ENCODE results near the gene ANO7.

Gene ANO7

DNA sequence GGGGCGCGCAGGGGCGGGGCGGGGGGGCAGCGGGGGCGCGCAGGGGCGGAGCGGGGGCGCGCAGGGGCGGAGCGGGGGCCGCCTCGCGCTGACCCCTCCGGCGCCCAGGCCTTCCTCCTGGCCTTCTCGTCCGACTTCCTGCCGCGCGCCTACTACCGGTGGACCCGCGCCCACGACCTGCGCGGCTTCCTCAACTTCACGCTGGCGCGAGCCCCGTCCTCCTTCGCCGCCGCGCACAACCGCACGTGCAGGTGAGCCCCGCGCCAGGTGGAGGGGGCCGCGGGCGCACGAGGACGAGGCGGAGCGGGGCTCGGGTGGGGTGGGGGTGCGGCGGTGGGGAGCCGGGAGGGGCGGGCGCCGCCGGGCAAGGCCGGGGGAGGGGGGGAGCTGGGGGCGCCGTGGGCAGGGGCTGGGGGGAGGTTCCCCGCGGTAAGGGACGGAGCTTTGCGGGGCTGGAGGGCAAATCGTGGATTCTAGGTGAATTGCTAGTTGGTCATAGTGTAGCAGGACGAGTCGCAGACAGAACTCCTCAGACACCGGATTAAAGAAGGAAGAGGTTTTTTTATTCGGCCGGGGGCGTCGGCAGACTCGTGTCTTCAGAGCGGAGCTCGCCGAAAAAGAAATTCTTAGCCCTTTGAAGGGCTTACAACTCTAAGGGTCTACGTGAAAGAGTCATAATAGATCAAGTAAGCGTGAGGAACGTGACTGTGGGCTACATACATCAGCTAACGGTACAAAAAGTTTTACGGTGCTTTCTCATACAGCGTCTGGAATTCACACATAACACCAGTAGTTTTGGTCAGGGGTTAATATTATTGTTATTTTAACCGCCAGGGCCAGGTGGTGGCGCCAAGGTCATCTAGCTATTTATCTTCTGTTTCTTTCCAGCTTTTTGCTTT, 29.9 kb downstream of the ANO7 start:
- H3K79me2 ChIP-seq = no peaks in the 10 kb centered on the region
- no peaks in the 10 kb centered on the region for H3K36me3 ChIP-seq (ENCODE audit: control insufficient read depth, insufficient read depth, low read length)
- H2AFZ ChIP-seq = peak overlapping the region; percentile 64
- no peaks in the 10 kb centered on the region for H3K9me3 ChIP-seq (ENCODE audit: control insufficient read depth, low read length)
- no peaks in the 10 kb centered on the region for H3K27me3 ChIP-seq (ENCODE audit: control insufficient read depth, insufficient read depth, low read length)
- H3K27ac ChIP-seq = no peak overlapping the region
- TF ChIP-seq, protein P1, sequence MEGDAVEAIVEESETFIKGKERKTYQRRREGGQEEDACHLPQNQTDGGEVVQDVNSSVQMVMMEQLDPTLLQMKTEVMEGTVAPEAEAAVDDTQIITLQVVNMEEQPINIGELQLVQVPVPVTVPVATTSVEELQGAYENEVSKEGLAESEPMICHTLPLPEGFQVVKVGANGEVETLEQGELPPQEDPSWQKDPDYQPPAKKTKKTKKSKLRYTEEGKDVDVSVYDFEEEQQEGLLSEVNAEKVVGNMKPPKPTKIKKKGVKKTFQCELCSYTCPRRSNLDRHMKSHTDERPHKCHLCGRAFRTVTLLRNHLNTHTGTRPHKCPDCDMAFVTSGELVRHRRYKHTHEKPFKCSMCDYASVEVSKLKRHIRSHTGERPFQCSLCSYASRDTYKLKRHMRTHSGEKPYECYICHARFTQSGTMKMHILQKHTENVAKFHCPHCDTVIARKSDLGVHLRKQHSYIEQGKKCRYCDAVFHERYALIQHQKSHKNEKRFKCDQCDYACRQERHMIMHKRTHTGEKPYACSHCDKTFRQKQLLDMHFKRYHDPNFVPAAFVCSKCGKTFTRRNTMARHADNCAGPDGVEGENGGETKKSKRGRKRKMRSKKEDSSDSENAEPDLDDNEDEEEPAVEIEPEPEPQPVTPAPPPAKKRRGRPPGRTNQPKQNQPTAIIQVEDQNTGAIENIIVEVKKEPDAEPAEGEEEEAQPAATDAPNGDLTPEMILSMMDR (IDR thresholded peaks at IDR 0.05) = no peak
- peak overlapping the region; percentile 43 for H3K4me3 ChIP-seq (ENCODE audit: low read depth, low read length)
- H3K4me2 ChIP-seq (ENCODE audit: low read length) = peak overlapping the region; percentile 72
- H3K9ac ChIP-seq = no peak overlapping the region
- peaks cover 8% of the 10 kb centered on the region for H3K4me1 ChIP-seq

DNA sequence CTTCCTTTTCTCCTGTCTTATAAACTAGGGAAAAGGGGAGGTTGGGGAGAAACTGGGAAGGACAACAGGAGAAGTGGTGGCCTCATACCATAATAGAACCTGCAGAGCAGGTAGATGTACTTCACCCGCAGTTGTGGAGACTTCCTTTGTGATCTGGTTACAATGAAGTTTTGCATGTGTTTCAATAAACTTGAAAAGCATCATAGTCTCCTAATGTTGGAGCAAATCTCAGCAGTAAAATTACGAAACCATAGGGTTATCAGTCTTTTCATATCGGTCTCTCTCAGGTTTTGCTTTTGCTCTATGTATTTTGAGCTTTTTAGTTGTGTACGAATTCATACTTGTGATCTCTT, 30.5 kb downstream of the ANO7 start:
- H2AFZ ChIP-seq = peak overlapping the region; percentile 19
- no peaks in the 10 kb centered on the region for H3K36me3 ChIP-seq (ENCODE audit: control insufficient read depth, insufficient read depth, low read length)
- H3K9ac ChIP-seq = no peak overlapping the region
- no peaks in the 10 kb centered on the region for H3K9me3 ChIP-seq (ENCODE audit: control insufficient read depth, low read length)
- H3K27ac ChIP-seq = no peak overlapping the region
- H3K4me2 ChIP-seq (ENCODE audit: low read length) = peak overlapping the region; percentile 72
- no peaks in the 10 kb centered on the region for H3K27me3 ChIP-seq (ENCODE audit: control insufficient read depth, insufficient read depth, low read length)
- peaks cover 8% of the 10 kb centered on the region for H3K4me1 ChIP-seq
- H3K79me2 ChIP-seq = no peaks in the 10 kb centered on the region
- TF ChIP-seq, protein P1 (IDR thresholded peaks at IDR 0.05) = no peak
- peak overlapping the region; percentile 43 for H3K4me3 ChIP-seq (ENCODE audit: low read depth, low read length)

DNA sequence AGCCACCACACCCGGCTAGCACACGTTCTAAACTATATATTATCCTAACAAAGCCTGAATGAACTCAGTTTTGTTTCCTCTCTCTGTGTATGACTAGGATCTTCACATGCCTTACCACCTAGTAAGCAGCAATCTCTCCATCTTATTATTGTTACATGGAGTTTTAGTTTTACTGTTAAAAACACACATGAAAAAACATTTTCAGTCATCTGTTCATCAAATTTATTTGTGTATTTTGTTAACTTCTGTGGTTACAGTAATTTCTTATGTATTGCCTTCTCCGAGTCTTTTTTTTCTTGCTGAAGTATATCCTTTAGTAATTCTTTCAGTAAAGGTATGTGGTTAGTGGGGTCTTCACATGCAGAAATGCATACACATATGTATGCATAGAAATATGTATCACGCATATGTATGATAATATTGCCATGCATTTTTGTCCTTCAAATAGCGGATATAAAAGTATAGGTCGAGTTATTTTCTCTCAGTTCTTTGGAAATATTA, 31.4 kb downstream of the ANO7 start:
- no peak overlapping the region for H3K27ac ChIP-seq
- no peak overlapping the region for H3K4me2 ChIP-seq (ENCODE audit: low read length)
- H3K36me3 ChIP-seq (ENCODE audit: control insufficient read depth, insufficient read depth, low read length) = no peaks in the 10 kb centered on the region
- no peak overlapping the region for H2AFZ ChIP-seq
- peaks cover 8% of the 10 kb centered on the region for H3K4me1 ChIP-seq
- TF ChIP-seq, protein P1 (IDR thresholded peaks at IDR 0.05) = no peak
- no peaks in the 10 kb centered on the region for H3K27me3 ChIP-seq (ENCODE audit: control insufficient read depth, insufficient read depth, low read length)
- H3K9me3 ChIP-seq (ENCODE audit: control insufficient read depth, low read length) = no peaks in the 10 kb centered on the region
- H3K4me3 ChIP-seq (ENCODE audit: low read depth, low read length) = no peak overlapping the region
- H3K79me2 ChIP-seq = no peaks in the 10 kb centered on the region
- H3K9ac ChIP-seq = no peak overlapping the region

DNA sequence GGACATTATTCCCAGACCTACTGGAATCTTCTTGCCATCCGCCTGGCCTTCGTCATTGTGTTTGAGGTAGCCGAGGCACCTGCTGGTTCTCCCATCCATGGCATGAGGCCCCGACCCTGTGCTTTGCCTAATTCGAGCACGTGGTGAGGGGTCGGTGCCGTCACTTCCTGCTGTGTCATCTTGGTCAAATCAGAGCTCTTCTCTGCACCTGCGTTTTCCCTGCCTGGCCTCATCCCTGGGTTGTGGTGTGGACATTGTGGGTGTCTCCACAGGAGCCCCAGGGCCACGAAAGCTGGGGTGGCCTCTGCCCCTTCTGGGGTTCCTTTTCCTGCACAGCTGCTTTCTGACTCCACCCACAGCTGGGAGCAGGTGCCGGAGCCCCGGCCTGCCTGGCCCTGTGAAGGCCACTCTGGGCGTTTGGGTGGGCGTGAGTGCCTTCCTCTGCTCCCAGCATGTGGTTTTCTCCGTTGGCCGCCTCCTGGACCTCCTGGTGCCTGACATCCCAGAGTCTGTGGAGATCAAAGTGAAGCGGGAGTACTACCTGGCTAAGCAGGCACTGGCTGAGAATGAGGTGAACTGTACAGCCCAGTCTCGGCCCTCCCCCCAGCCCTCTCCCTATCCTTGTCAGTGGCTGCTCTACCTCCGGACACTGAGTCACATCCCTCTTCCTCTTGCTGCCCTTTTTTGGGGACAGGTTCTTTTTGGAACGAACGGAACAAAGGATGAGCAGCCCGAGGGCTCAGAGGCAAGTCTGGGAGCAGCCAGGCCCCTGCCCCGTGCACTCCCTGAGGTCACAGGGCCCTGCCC, 34.9 kb downstream of the ANO7 start:
- no peak overlapping the region for H3K27ac ChIP-seq
- TF ChIP-seq, protein P1 (IDR thresholded peaks at IDR 0.05) = no peak

More for the DNA sequence above, 34.9 kb downstream of the ANO7 start:
- Histone ChIP-seq H3K4me1 (peaks cover 8% of the 10 kb centered on the region), H3K9me3 (ENCODE audit: control insufficient read depth, low read length) (no peaks in the 10 kb centered on the region), H2AFZ (no peak overlapping the region), H3K4me3 (ENCODE audit: low read depth, low read length) (no peak overlapping the region), H3K27me3 (ENCODE audit: control insufficient read depth, insufficient read depth, low read length) (no peaks in the 10 kb centered on the region), H3K9ac (no peak overlapping the region), H3K36me3 (ENCODE audit: control insufficient read depth, insufficient read depth, low read length) (no peaks in the 10 kb centered on the region), H3K79me2 (no peaks in the 10 kb centered on the region), H3K4me2 (ENCODE audit: low read length) (no peak overlapping the region)

All from parathyroid adenoma (tissue), 2 donors.